ENCODE measurements around the gene FUT3.
"Not testable (repeated sequence)": the region's sequence is repeated elsewhere in the genome, so short reads cannot be mapped to it uniquely, and the experiment has no call there.

- TF ChIP-seq POLR2A, CTCF (IDR thresholded peaks at IDR 0.05): not testable (repeated sequence)
Observed at GRCh38 chr19:5854121-5854520, 2.9 kb upstream of the FUT3 start.
